Pulmonary artery endothelial cell (primary cell): ENCODE results near the gene TXLNB. TPM values are rescaled to one million over a fixed set of nuclear protein-coding genes. Genes with fewer than 3 reads are reported as not detected.

ENCODE experiments used
- DNase-seq: peaks from one replicate; pipeline ENCODE4 v3.0.0-alpha.2; 2011; ENCODE audit warnings: low read depth, low spot score
- total RNA-seq: library from RNA; depleted of rRNA; stranded (reverse); fragments of >200 nt; gene quantifications from 2 replicates; pipeline ENCODE4 v1.2.3, GENCODE V29; 2014

TXLNB gene
- total RNA-seq, result 0.07 and 0.21 TPM in 2 replicates

DNA sequence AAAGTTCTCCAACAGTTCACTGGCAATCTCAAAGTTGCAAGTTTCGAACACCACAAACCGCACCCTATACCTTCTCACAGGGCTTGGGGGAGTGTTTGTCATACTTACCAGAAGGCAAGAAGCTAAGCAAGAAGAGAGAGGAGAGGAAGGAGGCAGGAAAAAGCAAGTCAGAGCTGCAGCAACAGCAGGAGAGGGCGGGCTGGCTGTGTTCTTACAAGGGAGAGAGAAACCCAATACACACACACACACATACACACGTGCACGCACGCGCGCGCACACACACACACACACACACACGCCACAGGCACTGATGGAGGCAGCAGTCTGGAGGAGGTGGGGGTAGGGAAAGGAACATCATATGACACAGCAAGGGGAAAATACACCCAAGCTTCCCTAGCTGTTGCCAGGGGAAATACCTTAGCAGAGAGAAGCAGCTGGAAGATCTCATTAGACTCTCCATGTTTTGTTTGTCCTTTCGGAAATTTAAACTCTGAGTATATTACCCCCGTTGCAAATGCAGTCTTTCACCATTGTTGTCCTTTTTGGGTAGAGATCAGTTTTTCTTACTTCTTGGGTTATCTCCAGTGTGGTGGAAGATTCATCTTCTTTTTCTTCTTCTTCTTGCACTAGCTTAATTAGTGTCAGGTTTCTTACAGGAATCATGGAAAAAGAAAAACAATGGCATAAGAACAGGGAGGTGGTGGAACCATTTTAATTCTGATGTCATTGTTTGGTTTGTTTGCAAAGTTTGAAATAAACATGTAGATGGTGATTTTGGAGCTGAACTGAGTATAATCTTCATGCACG is at the start of gene TXLNB:
TXLNB (minus strand) TSS at position 186 of the 807 bp plus-strand sequence. CDS start 3,099 bp downstream, outside the sequence.
- DNase-seq, result no peak

GRCh38 chr6:139341060-139341459 is 49.3 kb upstream of the TXLNB start:
- no peak for DNase-seq

DNA sequence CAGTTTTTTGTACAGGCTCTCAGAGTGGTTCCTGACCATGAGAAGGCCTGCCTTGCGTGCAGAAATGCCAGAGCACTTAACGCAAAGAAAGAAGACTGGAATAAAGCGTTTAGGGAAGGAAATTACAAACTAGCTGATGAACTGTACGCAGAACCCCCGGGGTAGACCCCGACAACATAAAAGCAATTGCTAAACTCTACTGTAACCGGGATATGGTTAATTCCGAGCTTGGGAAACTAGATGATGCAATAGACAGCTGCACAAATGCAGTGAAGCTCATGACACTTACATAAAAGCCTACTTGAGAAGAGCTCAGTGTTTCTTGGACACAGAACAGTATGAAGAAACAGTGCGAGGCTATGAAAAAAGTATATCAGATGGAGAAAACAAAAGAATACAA is 47.0 kb upstream of the TXLNB start:
- DNase-seq, result no peak

DNA sequence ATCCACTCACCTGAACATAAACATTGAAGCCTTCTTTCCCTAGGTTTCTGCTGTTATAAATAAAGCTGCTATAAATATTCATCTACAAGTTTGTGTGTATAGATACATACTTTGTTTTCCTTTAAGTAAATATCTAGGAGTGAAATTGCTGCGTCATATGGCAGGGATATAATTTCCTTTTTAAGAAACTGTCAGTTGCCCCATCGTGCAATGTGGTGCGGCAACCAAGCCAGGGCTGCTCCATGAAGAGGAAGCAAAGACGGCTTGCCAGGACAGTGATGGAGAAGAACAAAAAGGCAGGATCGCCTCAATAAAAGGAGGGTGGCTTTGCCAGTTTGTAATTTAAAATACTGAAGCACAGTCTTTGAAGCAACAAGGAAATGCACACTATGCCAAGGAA is 46.0 kb upstream of the TXLNB start:
- DNase-seq, result no peak

GRCh38 chr6:139337001-139337400 is 45.2 kb upstream of the TXLNB start:
- no peak for DNase-seq

- no peak for DNase-seq
Observed at GRCh38 chr6:139336488-139336887, 44.7 kb upstream of the TXLNB start.

DNA sequence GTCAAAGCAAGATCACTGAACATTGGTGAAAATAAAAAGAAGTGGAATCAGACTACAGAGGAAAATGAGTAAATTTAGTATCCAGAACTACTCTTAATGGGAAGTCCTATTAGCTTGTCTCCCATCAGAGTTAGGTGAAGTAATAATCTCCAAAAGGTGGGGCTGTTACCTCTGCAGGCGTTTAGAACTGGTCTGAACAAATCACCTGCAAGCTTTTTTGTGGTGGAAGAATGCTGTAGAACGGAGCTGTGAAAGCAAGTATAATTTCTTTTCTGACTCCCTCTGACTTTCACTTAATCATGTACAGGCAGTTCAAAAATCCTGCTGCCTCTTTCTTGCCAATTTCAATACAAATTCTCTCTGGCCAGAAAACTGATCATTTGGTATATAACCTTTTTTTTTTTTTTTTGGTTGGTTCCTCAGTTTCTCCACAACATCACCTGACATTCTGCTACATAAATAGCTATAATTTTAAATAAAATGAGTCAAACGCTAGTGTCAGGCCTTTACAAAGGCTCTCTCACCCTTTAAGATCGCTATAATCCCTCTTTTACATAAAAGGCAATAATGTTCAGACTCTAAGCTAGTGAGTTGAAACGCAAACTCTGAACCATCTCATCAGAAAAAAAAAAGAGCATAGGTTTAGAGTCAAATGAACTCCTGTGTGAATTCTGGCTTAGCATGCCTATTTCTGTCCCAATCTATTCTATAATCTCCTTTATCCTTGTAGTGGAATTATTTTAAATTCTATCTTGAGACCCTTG is 43.8 kb upstream of the TXLNB start:
- DNase-seq, result no peak

DNA sequence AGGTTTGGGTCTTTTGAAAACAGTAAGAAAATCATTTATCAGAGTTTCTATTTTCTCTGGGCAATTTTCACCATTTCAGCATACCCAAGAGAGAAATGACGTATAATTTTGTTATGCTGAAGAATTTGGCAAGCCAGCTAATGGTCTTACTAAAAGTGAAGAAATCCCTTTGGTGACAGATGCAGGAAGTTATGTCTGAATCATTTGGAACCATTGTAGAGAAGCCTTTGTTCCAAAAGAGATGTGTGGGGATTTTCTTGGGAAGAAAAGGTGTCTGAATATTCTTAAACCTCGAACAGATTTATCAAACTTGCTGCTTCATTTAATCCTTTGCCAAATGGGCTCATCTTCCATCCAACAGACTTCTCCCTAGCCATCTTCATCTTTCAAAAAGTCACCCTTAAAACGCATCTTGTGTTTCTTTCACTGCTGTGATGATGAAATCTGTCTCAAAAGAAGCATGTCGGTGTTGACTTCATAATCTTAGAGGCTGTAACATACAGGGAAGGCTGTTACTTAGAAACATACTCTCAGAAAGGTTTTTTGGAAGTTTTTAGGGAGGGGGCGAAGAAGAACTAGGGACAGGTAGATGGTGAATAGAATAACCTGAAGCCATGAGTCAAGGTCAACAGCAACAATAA is 43.1 kb upstream of the TXLNB start:
- DNase-seq, result peak; percentile 41

DNA sequence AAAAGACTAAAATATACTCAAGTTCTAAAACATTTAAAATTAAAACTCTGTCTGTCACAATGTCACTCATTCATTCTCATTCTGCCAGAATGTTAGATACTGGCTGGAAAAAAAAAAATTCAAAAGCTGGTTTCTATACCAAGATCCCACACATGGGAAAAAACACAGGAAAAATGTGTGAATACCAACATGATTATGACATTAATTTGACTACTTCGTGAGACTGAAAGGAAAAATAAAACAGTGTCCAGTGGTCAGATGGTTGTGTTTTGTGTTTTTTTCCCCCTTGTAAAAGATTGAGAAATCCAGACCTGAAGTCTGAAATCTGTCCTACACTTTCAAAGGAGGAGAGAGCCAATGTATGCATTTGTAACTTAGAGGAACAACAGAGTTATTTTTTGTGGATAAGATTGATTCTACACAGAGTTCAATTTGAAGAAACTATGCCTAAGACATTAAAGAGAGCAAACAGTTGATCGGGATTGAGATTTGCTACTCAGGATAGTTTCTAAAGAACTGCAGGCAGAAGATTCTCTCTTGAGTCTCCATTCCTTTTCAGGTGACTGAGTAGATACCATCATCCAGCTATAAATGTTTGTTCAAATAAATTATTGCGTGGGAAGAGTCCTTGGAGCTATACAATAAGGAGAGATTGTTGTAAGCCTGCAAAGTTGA is 39.2 kb upstream of the TXLNB start:
- no peak for DNase-seq

GRCh38 chr6:139330306-139330705 is 38.5 kb upstream of the TXLNB start:
- DNase-seq, result no peak

DNA sequence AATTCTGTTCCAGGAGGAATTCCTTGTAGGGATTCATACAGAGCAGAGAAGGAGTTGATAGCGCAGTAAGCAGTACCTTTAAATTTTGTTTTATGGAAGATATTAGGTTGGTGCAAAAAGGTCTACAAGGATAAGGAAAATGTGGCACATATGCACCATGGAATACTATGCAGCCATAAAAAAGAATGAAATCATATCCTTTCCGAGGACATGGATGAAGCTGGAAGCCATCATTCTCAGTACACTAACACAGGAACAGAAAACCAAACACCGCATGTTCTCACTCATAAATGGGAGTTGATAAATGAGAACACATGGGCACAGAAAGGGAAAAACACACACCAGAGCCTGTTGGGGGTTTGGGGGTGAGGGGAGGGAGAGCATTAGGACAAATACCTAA is 37.4 kb upstream of the TXLNB start:
- no peak for DNase-seq

- no peak for DNase-seq
Observed at GRCh38 chr6:139327038-139327437, 35.2 kb upstream of the TXLNB start.

GRCh38 chr6:139325686-139326085 is 33.9 kb upstream of the TXLNB start:
- no peak for DNase-seq

DNA sequence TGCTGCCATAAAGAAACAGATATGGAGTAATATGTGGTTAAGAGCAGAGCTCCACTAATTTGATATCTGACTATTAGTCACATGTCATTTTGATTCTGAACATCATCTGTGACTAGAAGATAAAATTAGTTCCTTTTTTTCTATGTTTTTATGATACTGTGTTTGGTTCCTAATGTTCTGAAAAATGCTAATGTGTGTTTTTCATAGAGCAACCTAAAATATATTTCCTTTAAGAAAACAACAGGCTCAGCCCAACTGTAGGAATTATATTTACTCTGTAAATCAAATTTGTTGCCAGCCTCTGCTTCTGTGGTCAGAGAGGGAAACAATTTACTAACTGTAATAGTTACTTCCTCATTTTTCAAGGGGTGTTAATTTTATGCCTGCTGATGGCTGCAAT is 33.3 kb upstream of the TXLNB start:
- no peak for DNase-seq

DNA sequence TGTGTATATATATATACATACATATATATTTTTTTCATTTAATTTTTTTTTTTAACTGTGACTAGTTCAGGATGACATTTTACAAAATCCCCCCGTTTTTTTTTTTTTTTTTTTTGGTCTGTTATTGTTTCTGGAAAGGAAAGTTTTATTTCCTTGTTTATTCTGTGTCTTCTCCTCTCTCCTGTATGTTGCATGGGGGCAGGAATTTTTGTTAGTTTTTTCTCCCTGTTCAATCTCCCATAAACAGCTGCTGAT is 32.4 kb upstream of the TXLNB start:
- DNase-seq, result no peak

- peak; percentile 55 for DNase-seq
Observed at GRCh38 chr6:139323511-139324300, 31.9 kb upstream of the TXLNB start.

DNA sequence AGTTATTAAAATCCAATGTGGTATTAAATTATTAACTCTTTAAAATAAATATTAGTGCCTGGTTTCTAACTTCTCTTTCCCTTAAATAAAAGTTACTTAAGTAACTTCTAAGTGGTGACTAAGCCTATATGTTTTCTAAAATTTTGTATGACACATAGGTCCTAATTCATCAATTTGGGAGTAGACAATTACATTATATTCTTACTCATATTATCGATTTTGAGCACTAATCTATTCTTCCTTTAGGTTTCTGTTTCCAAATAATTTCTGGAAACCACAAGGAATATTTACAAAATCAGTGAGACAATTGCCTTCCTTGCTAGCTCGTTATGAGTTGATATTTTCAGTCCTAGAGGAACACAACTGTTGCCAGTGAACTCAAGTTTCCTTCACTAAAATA is 28.3 kb upstream of the TXLNB start:
- no peak for DNase-seq

- DNase-seq, result no peak
Observed at GRCh38 chr6:139316622-139317317, 25.0 kb upstream of the TXLNB start.

GRCh38 chr6:139313784-139314545 is 22.2 kb upstream of the TXLNB start:
- DNase-seq, result no peak

GRCh38 chr6:139313229-139313628 is 21.4 kb upstream of the TXLNB start:
- DNase-seq, result no peak
